Panc1 (cell line): ENCODE data around the gene MICAL1. TPM values are rescaled to one million over a fixed set of nuclear protein-coding genes. Genes with fewer than 3 reads are reported as not detected.

Experiments
- ATAC-seq: fragments of 200-7000 bp; cut with Tn5 transposase; 2 replicates; pipeline ENCODE4 v1.9.1; 2020; ENCODE audit warnings: mild to moderate bottlenecking, moderate library complexity
- BruUV-seq: library from RNA; stranded (reverse); fragments of 400-500 nt; replicated peaks from 2 replicates; lab custom pipeline; 2021; lab: Mats Ljungman, UMichigan
- CTCF ChIA-PET: fragments of 300-600 bp; sonication (Branson Sonifier 250); formaldehyde crosslinking; loops from one replicate; lab custom pipeline; 2022; ENCODE audit warnings: antibody characterized with exemption; lab: Charles Lee
- POLR2A ChIA-PET: fragments of 300-600 bp; sonication (Branson Sonifier 250); formaldehyde crosslinking; loops from one replicate; lab custom pipeline; 2022; ENCODE audit warnings: antibody characterized with exemption; lab: Charles Lee
- DNase-seq: peaks from one replicate; pipeline ENCODE4 v3.0.0-alpha.2; 2010; ENCODE audit warnings: low read depth, low spot score
- H3K27ac ChIP-seq: 2 replicates; pipeline ENCODE4 v1.5.1; 2011; ENCODE audit warnings: mild to moderate bottlenecking, low read length, inconsistent platforms
- H3K27me3 ChIP-seq: fragments of 200-500 bp; sonication (Bioruptor generic); 2 replicates; pipeline ENCODE4 v1.6.0; 2014; ENCODE audit warnings: low read length, inconsistent platforms; ENCODE audit not compliant: control insufficient read depth, insufficient read depth
- H3K36me3 ChIP-seq: fragments of 200-500 bp; sonication (Bioruptor generic); 2 replicates; pipeline ENCODE4 v1.5.1; 2014; ENCODE audit warnings: inconsistent platforms, mild to moderate bottlenecking, low read length, moderate library complexity; ENCODE audit not compliant: control insufficient read depth, insufficient read depth
- H3K4me1 ChIP-seq: 2 replicates; pipeline ENCODE4 v1.5.1; 2011; ENCODE audit warnings: inconsistent platforms, mild to moderate bottlenecking, low read length, moderate library complexity; ENCODE audit not compliant: control insufficient read depth, insufficient read depth
- H3K4me3 ChIP-seq, 2 experiments: 2 replicates each; pipeline ENCODE4 v1.5.1; 2011 to 2012; ENCODE audit warnings: low read depth in 2 of 2, low read length in 2 of 2, mild to moderate bottlenecking in 2 of 2, inconsistent platforms in 1 of 2, moderate library complexity in 1 of 2
- H3K9me3 ChIP-seq: fragments of 200-500 bp; sonication (Bioruptor generic); 2 replicates; pipeline ENCODE4 v1.5.1; 2014; ENCODE audit warnings: low read depth, mild to moderate bottlenecking, inconsistent platforms, low read length, moderate library complexity; ENCODE audit not compliant: control insufficient read depth, insufficient read depth
- CTCF ChIP-seq: fragments of 450-650 bp; IDR thresholded peaks from 2 replicates; pipeline ENCODE4 v1.5.1; 2017; ENCODE audit warnings: mild to moderate bottlenecking
- POLR2AphosphoS5 ChIP-seq: IDR thresholded peaks from 2 replicates; pipeline ENCODE4 v1.6.1; 2012; ENCODE audit warnings: mild to moderate bottlenecking, low read depth, low read length, moderate library complexity
- REST ChIP-seq, 2 experiments: IDR thresholded peaks; 2 replicates each; pipeline ENCODE4 v1.6.1; 2011 to 2012; ENCODE audit warnings: low read depth in 2 of 2, control low read depth in 1 of 2, low read length in 1 of 2, mild to moderate bottlenecking in 1 of 2, moderate library complexity in 1 of 2; ENCODE audit not compliant: insufficient read depth in 1 of 2
- SIN3A ChIP-seq: IDR thresholded peaks from 2 replicates; pipeline ENCODE4 v1.6.1; 2012; ENCODE audit warnings: low read depth, mild to moderate bottlenecking, low read length, moderate library complexity, borderline replicate concordance; ENCODE audit not compliant: insufficient read depth
- TCF7L2 ChIP-seq: IDR thresholded peaks from 2 replicates; pipeline ENCODE4 v1.6.1; 2011; ENCODE audit warnings: mild to moderate bottlenecking, low read depth, low read length, inconsistent platforms
- in situ Hi-C: cut with HindIII; loops from 2 replicates; pipeline ENCODE4 v1.10.0; 2016; ENCODE audit warnings: low sequenced_read_pairs, low pct_unique_long_range_greater_than_20kb
- intact Hi-C: fragments of 100-400 bp; cut with micrococcal nuclease; formaldehyde crosslinking; loops from one replicate; pipeline ENCODE4 v1.10.0; 2022; ENCODE audit not compliant: unreplicated experiment
- total RNA-seq: library from RNA; stranded (reverse); gene quantifications from one replicate; pipeline ENCODE4 v1.2.1, GENCODE V29; 2021; ENCODE audit not compliant: unreplicated experiment

The MICAL1 gene
- total RNA-seq, 1 experiment from 2014 or later = 64.5 TPM

- ATAC-seq (no peak), DNase-seq (no peak)
- H3K27ac ChIP-seq = no peak overlapping the region
- no peaks in the 10 kb centered on the region for H3K27me3 ChIP-seq
- H3K9me3 ChIP-seq = no peaks in the 10 kb centered on the region
- ChIA-PET CTCF (interaction anchor here (0.6 kb wide), 1 partner anchor 509 kb away, joined by 3 read pairs; no protein-coding TSS in a partner anchor), POLR2A (no interaction called here)
- BruUV-seq = no TSS peak
- in situ Hi-C loops = no loop called here
- H3K4me1 ChIP-seq = peaks cover under 1% of the 10 kb centered on the region
- intact Hi-C loops = no loop called here
- TF ChIP-seq CTCF (no peak), TCF7L2 (no peak), POLR2AphosphoS5 (no peak), SIN3A (no peak), REST (IDR thresholded peaks at IDR 0.05; ENCODE audit: insufficient read depth in 1 of 2, low read depth in 2 of 2, low read length in 1 of 2) (no peak)
- H3K4me3 ChIP-seq = no peak overlapping the region
- H3K36me3 ChIP-seq = peaks cover 2% of the 10 kb centered on the region; the same call in 1 of the 2 replicates
Measured at GRCh38 chr6:109447087-109447486, 8.5 kb downstream of the MICAL1 start.

GRCh38 chr6:109446541-109446940 is 9.0 kb downstream of the MICAL1 start:
- Histone ChIP-seq H3K27ac (no peak overlapping the region), H3K4me3 (no peak overlapping the region), H3K9me3 (no peaks in the 10 kb centered on the region), H3K36me3 (peaks cover 2% of the 10 kb centered on the region; the same call in 1 of the 2 replicates), H3K4me1 (peaks cover 6% of the 10 kb centered on the region), H3K27me3 (no peaks in the 10 kb centered on the region)
- DNase-seq = no peak
- CTCF ChIA-PET = interaction anchor here (0.6 kb wide), 1 partner anchor 510 kb away, joined by 3 read pairs; no protein-coding TSS in a partner anchor
- POLR2A ChIA-PET = no interaction called here
- intact Hi-C loops = no loop called here
- no peak for ATAC-seq
- no peak for TF ChIP-seq SIN3A
- no peak for TF ChIP-seq CTCF
- no peak; the same call in 1 of the 2 replicates for TF ChIP-seq POLR2AphosphoS5
- no peak for TF ChIP-seq TCF7L2
- no peak for TF ChIP-seq REST (IDR thresholded peaks at IDR 0.05; ENCODE audit: insufficient read depth in 1 of 2, low read depth in 2 of 2, low read length in 1 of 2)
- BruUV-seq = TSS peak; percentile 41
- in situ Hi-C loops = no loop called here
